Measurements from ENCODE around the gene PPP1R36.
A peak's percentile ranks its signal among the peaks of the same experiment; 100 is the strongest.
"Not testable (repeated sequence)": the region's sequence is repeated elsewhere in the genome, so short reads cannot be mapped to it uniquely, and the experiment has no call there.

Gene PPP1R36

GRCh38 chr14:64549791-64550620 is at the start of gene PPP1R36:
Gene PPP1R36 (plus strand): TSS chr14:64549961. CDS start chr14:64549998, 37 bp downstream.
- peak; percentile 73 for DNase-seq

GRCh38 chr14:64500088-64500487 is 49.7 kb upstream of the PPP1R36 start:
- DNase-seq = no peak

GRCh38 chr14:64501411-64502171 is 48.2 kb upstream of the PPP1R36 start:
- no peak for DNase-seq

- DNase-seq = no peak
Observed at GRCh38 chr14:64502456-64502855, 47.3 kb upstream of the PPP1R36 start.

- no peak for DNase-seq
Observed at GRCh38 chr14:64502887-64503433, 46.8 kb upstream of the PPP1R36 start.

- DNase-seq = peak; percentile 90
Observed at GRCh38 chr14:64503434-64504309, 46.1 kb upstream of the PPP1R36 start, which contains the start of gene ZBTB25. Gene ZBTB25 (minus strand): TSS chr14:64503838. CDS start chr14:64490533, 13,305 bp downstream.

- DNase-seq = peak; percentile 67
Observed at GRCh38 chr14:64504310-64504896, 45.4 kb upstream of the PPP1R36 start, which contains the start of gene ZBTB1. Gene ZBTB1 (plus strand): TSS chr14:64504770. CDS start chr14:64521505, 16,735 bp downstream.

- DNase-seq = peak; percentile 82
Observed at GRCh38 chr14:64504897-64505794, 44.6 kb upstream of the PPP1R36 start.

- no peak for DNase-seq
Observed at GRCh38 chr14:64506721-64507120, 43.0 kb upstream of the PPP1R36 start.

GRCh38 chr14:64507376-64508156 is 42.2 kb upstream of the PPP1R36 start:
- DNase-seq = no peak

GRCh38 chr14:64508215-64508776 is 41.5 kb upstream of the PPP1R36 start:
- no peak for DNase-seq

GRCh38 chr14:64509036-64509435 is 40.7 kb upstream of the PPP1R36 start:
- no peak for DNase-seq

- peak; percentile 65 for DNase-seq
Observed at GRCh38 chr14:64510825-64511671, 38.7 kb upstream of the PPP1R36 start.

GRCh38 chr14:64513271-64513670 is 36.5 kb upstream of the PPP1R36 start:
- DNase-seq = no peak

GRCh38 chr14:64515053-64515452 is 34.7 kb upstream of the PPP1R36 start:
- DNase-seq = no peak

- no peak for DNase-seq
Observed at GRCh38 chr14:64516969-64517368, 32.8 kb upstream of the PPP1R36 start.

- DNase-seq = not testable (repeated sequence)
Observed at GRCh38 chr14:64517667-64518066, 32.1 kb upstream of the PPP1R36 start.

- no peak for DNase-seq
Observed at GRCh38 chr14:64518229-64518628, 31.5 kb upstream of the PPP1R36 start.

- no peak for DNase-seq
Observed at GRCh38 chr14:64520699-64521098, 29.1 kb upstream of the PPP1R36 start.

Data from NCI-H1105 (cell line).